ENCODE measurements around the gene TLL1.

TLL1 gene

GRCh38 chr4:165879641-165880040, 6.6 kb downstream of the TLL1 start:
- no peak overlapping the region for H3K4me3 ChIP-seq (ENCODE audit: low read depth, low read length)
- no peak for TF ChIP-seq MYC (IDR thresholded peaks at IDR 0.05; ENCODE audit: low read depth, low read length)
- no peak for TF ChIP-seq CTCF (IDR thresholded peaks at IDR 0.05; ENCODE audit: low read depth, low read length)
- no peak for TF ChIP-seq POLR2A (IDR thresholded peaks at IDR 0.05; ENCODE audit: extremely low read depth, insufficient read length)
- no peak for TF ChIP-seq MAX (IDR thresholded peaks at IDR 0.05; ENCODE audit: low read depth, low read length)
- DNase-seq (ENCODE audit: low read depth), result no peak

- no peak overlapping the region for H3K4me3 ChIP-seq (ENCODE audit: low read depth, low read length)
- TF ChIP-seq POLR2A (IDR thresholded peaks at IDR 0.05; ENCODE audit: extremely low read depth, insufficient read length) (no peak), CTCF (IDR thresholded peaks at IDR 0.05; ENCODE audit: low read depth, low read length) (no peak), MYC (IDR thresholded peaks at IDR 0.05; ENCODE audit: low read depth, low read length) (no peak), MAX (IDR thresholded peaks at IDR 0.05; ENCODE audit: low read depth, low read length) (no peak)
- no peak for DNase-seq (ENCODE audit: low read depth)
Measured at GRCh38 chr4:165894159-165894558, 21.1 kb downstream of the TLL1 start.

- TF ChIP-seq MYC (IDR thresholded peaks at IDR 0.05; ENCODE audit: low read depth, low read length) (no peak), CTCF (IDR thresholded peaks at IDR 0.05; ENCODE audit: low read depth, low read length) (no peak), POLR2A (IDR thresholded peaks at IDR 0.05; ENCODE audit: extremely low read depth, insufficient read length) (no peak), MAX (IDR thresholded peaks at IDR 0.05; ENCODE audit: low read depth, low read length) (no peak)
- no peak overlapping the region for H3K4me3 ChIP-seq (ENCODE audit: low read depth, low read length)
- no peak for DNase-seq (ENCODE audit: low read depth)
Measured at GRCh38 chr4:165905405-165906027, 32.5 kb downstream of the TLL1 start.

- TF ChIP-seq POLR2A (IDR thresholded peaks at IDR 0.05; ENCODE audit: extremely low read depth, insufficient read length), result no peak
- TF ChIP-seq MYC (IDR thresholded peaks at IDR 0.05; ENCODE audit: low read depth, low read length), result no peak
- no peak for TF ChIP-seq MAX (IDR thresholded peaks at IDR 0.05; ENCODE audit: low read depth, low read length)
- TF ChIP-seq CTCF (IDR thresholded peaks at IDR 0.05; ENCODE audit: low read depth, low read length), result no peak
- H3K4me3 ChIP-seq (ENCODE audit: low read depth, low read length), result no peak overlapping the region
- DNase-seq (ENCODE audit: low read depth), result no peak
Measured at GRCh38 chr4:165906272-165906671, 33.2 kb downstream of the TLL1 start.

- no peak for DNase-seq (ENCODE audit: low read depth)
- TF ChIP-seq POLR2A (IDR thresholded peaks at IDR 0.05; ENCODE audit: extremely low read depth, insufficient read length) (no peak), MAX (IDR thresholded peaks at IDR 0.05; ENCODE audit: low read depth, low read length) (no peak), CTCF (IDR thresholded peaks at IDR 0.05; ENCODE audit: low read depth, low read length) (no peak), MYC (IDR thresholded peaks at IDR 0.05; ENCODE audit: low read depth, low read length) (no peak)
- no peak overlapping the region for H3K4me3 ChIP-seq (ENCODE audit: low read depth, low read length)
Measured at GRCh38 chr4:165909947-165910346, 36.9 kb downstream of the TLL1 start.
